Stimulated activated naive CD8-positive, alpha-beta T cell treated with anti-CD3 and anti-CD28 coated beads, Interleukin-15, Interleukin-2, amounts not matched to agents 100 U/mL and 50 U/mL, for 24 hours (primary cell): ENCODE results near the gene SV2C.
"Not testable (repeated sequence)": the region's sequence is repeated elsewhere in the genome, so short reads cannot be mapped to it uniquely, and the experiment has no call there.

Experiments used
- ATAC-seq: fragments of 150-1000 bp; cut with Tn5 transposase; one replicate; pipeline ENCODE4 v1.10.0; 2021
- DNase-seq: peaks from one replicate; pipeline ENCODE4 v3.0.0; 2021

Gene SV2C, protein sequence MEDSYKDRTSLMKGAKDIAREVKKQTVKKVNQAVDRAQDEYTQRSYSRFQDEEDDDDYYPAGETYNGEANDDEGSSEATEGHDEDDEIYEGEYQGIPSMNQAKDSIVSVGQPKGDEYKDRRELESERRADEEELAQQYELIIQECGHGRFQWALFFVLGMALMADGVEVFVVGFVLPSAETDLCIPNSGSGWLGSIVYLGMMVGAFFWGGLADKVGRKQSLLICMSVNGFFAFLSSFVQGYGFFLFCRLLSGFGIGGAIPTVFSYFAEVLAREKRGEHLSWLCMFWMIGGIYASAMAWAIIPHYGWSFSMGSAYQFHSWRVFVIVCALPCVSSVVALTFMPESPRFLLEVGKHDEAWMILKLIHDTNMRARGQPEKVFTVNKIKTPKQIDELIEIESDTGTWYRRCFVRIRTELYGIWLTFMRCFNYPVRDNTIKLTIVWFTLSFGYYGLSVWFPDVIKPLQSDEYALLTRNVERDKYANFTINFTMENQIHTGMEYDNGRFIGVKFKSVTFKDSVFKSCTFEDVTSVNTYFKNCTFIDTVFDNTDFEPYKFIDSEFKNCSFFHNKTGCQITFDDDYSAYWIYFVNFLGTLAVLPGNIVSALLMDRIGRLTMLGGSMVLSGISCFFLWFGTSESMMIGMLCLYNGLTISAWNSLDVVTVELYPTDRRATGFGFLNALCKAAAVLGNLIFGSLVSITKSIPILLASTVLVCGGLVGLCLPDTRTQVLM

GRCh38 chr5:76082772-76083554, at the start of gene SV2C:
Gene SV2C, plus strand, starts transcription at chr5:76083383. Its CDS starts 48,368 bp downstream, at chr5:76131751.
- DNase-seq: peak; percentile 42
- peak; percentile 63 for ATAC-seq

GRCh38 chr5:76037736-76038151, 45.4 kb upstream of the SV2C start:
- DNase-seq: peak; percentile 14
- ATAC-seq: not testable (repeated sequence)

DNA sequence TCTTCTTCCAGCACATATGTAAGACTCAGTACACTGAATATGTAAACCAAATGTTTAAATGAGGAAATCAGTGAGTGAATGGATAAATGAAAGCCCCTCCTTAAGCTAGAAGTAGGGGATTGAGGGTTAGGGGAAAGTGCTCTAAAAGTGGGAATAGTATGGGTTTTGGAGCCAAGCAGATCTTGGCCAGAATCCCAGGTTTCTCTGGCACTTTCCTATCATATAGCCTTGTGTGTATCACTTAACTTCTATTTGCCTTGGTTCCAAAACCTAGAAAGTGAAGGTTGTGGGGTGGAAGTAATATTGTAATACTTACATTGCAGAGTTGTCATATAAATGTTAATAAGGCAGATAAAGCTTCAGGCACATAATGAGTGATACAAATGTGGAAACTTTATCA, 45.0 kb upstream of the SV2C start:
- no peak for ATAC-seq

GRCh38 chr5:76040806-76041205, 42.4 kb upstream of the SV2C start:
- ATAC-seq: no peak
- no peak for DNase-seq

More for the DNA sequence above, 45.0 kb upstream of the SV2C start:
- DNase-seq: no peak

DNA sequence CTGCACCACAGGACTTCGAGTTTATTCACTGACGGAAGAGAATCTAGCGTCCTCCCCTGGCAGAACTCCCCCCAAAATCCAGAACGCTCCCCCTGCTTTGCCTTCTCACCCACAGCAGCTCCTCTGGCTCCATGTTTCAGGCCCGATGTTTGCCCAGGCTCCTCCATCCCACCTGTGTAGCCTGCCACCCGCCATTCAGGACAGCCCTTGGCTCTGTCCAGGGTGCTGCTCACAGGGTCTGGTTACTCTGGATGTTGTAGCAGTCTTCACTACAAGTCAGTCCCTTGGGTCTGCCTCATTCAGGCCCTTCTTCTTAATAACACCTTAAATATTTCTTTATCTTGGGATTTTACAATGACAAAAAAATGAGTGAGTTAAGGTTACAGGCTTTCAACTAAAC, 41.3 kb upstream of the SV2C start:
- peak; percentile 9 for DNase-seq
- ATAC-seq: no peak

GRCh38 chr5:76046741-76047140, 36.4 kb upstream of the SV2C start:
- ATAC-seq (no peak), DNase-seq (no peak)

- ATAC-seq (no peak), DNase-seq (no peak)
These were observed 33.0 kb upstream of the SV2C start for GRCh38 chr5:76050134-76050533.

- ATAC-seq (no peak), DNase-seq (no peak)
These were observed 20.6 kb upstream of the SV2C start for GRCh38 chr5:76062502-76063041.

DNA sequence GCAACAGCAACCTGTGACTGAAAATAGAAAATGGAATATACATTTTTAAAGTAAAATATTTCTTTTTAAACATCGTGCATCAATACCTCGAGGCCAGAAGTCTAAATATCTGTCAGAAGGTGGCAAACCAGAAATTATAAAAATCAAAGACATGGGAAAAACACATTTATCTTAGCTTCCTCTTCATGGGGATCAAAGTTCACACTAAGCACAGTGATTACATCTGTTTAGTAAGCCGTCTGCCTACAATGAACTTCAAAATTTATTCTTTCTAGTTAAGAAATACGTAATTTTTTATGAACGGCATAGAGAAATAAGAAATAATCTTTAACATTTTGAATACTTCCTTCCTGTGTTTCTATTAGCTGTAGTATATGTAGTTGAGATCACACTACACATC, 17.9 kb upstream of the SV2C start:
- DNase-seq: no peak
- no peak for ATAC-seq

DNA sequence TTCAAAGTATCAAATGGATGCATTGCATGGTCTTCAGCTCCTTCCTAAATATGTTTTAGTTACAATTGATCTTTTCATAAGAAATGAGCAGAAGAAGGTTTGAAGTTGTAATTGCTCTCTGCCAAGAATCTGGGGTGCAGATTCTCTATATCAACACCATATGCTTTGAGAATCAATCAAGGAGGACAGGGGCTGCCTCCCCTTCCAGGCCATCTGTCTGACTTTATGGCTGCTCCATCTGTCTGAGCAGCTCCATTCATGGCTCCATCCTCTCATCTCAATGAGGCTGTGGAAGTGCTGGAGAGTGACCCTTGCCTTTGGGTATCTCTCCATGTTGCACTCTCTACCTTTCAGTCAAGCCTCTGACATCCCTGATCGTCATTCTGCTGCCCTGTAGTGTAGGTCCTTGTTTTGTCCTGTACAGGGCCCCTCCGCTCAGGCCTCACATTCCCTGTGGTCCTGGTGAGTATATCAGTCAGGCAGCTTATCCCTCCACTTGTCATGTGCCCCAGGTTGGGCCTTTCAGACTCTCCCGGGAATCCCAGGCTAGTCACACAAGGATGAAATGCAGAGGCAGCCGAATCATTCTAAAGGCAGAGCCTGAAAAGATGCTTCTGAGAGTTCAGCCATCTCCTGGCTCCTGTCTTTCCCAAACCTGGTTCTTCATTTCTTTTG, 14.0 kb upstream of the SV2C start:
- DNase-seq (no peak), ATAC-seq (no peak)

- DNase-seq: peak; percentile 3
- no peak for ATAC-seq
These were observed 8.6 kb upstream of the SV2C start for GRCh38 chr5:76074487-76075065.

DNA sequence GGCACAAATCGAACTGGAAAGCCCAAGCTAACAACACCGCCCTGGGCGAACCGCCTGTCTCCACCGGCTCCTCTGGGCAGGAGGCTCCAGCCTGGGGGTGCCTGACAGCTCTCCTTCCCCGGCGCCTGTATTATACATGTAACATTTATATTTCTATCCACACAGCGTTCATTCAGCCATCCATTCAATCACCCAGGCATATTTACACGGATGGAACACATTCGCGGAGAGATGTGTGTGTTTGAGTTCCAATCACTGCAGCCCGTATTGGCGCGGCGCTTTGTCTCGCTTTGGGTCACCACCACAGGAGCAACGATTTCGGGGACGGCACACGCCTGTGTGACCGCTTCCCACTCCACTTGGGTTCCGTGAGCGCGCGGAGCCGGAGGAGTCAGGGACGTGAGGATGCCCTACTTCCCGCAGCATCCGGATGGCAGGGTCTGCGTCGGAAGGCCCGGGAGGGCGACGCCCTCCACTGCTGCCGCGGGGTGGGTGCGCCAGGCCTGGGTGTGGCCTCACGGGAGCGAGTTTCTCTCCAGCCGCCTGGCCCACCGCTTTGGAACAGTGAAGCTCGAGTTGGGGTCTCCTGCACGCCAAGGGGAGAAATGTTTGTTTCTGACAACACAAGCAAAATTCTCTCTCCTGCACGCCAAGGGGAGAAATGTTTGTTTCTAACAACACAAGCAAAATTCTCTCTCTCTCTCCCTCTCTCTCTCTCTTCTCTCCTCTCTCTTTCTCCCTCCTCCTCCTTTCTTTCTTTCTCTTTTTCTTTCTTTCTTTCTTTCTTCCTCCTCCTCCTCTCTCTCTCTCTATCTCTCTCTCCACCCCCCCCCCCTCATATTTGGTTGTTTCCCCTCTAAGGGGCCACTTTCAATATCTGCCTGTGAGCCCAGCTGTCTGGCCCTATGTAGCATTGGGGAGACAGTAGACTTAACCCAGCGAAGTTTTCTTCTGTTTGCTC, 1.1 kb upstream of the SV2C start:
- ATAC-seq: no peak
- peak; percentile 8 for DNase-seq

GRCh38 chr5:76083555-76084495, 642 bp downstream of the SV2C start:
- ATAC-seq (peak; percentile 28), DNase-seq (peak; percentile 17)

DNA sequence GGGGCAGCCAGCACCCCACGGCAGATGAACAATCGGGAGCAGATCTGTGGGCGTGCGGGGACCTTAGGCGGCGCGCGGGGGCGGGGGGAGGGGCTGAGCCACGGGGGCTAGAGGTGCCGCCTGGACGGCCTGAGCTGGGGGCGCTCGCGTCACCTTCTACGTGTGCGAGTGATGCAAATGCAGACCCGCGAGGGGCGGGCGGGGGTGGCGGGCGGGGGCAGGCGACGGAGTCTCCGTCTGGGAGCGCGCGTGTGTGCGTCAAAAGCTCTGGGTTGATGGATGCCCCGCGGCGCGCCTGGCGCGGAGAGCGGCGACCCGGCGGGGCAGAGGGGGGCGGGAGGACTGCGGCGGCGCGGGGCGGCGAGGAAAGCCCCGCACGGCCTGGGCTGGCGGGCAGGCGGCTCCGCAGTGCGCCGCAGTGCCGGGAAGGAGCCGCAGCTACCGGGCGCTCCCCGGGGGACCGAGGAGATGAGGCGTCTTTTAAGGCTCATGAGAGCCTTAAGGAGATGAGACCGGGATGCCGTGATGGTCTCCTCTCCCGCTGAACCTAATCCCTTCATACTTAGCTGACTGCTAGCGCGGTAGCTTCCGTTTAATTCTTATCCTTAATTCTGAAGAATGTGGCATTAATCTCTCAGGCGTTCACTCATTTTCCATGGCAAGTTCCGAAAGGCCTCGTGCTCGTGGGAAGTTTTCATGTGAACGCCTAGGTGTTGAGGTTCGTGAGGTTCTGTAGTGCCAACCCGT, 1.5 kb downstream of the SV2C start:
- peak; percentile 11 for DNase-seq
- no peak for ATAC-seq

DNA sequence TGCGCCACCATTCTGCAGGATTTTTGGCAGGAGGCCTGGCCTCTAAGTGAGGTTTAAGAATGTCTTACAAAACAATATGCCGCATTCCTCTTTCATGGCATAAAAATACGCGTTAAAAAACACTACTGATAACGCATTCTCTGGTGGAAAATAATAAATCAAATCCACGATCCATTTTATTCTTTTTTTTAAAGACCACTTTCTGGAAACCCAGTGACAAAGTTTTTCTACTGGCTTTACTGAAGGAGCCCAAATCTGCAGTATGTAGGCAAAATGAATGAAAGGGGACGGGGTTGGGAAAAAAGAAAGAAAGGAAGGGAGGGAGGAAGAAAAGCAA, 2.0 kb downstream of the SV2C start:
- no peak for ATAC-seq
- no peak for DNase-seq

DNA sequence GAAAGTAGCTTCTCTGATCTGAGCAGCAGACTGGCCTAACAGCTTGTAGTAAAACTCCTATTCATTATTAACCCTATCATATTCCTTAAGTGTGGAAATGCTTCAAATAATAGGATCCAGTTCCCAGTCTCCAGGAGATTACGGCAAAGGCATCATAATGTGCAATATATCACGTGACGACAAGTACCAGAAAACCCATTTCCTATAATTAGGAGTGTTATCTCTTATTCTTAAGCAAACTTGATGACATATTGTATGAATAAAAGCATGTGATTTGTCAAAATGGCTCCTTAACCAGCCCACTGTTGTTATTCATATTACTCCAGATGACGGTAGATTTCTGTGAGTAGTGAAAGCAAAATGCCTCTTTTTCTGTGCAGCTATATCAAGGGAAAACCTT, 2.9 kb downstream of the SV2C start:
- DNase-seq (no peak), ATAC-seq (no peak)

GRCh38 chr5:76089156-76089555, 6.0 kb downstream of the SV2C start:
- DNase-seq, ATAC-seq: not testable (repeated sequence)

DNA sequence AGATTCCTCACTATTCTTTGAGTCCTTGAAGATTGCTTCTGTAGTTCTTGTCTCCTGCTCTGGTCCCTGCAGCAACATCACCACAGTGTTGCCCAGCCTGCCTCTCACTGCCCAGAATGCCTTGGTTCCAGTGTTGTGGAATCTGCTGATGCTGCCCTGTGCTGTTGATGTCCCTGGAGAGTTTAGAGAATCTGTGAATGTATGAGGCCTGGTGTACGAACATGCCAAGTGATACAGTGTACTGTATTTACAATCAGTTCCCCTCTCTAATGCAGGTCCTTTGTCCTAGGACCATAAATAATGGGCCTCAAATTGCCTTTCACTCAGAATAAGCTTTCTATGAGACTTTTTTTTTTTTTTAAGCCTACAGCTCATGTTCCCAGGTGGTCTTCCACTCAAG, 8.2 kb downstream of the SV2C start:
- DNase-seq: no peak
- ATAC-seq: no peak
